Measurements from ENCODE around the gene MAGEB17.

- TF ChIP-seq CTCF (IDR thresholded peaks at IDR 0.05; ENCODE audit: borderline replicate concordance, extremely low read depth, low read length, poor library complexity, severe bottlenecking): no peak
- no peak for TF ChIP-seq EZH2 (IDR thresholded peaks at IDR 0.05; ENCODE audit: borderline replicate concordance, low read depth, low read length, severe bottlenecking)
Observed at GRCh38 chrX:16143968-16144367, 23.3 kb upstream of the MAGEB17 start.
